ENCODE results near the gene GPRC5C. TPM values are rescaled to one million over a fixed set of nuclear protein-coding genes. Genes with fewer than 3 reads are reported as not detected.
"Not testable (repeated sequence)": the region's sequence is repeated elsewhere in the genome, so short reads cannot be mapped to it uniquely, and the experiment has no call there.

The GPRC5C gene
- total RNA-seq, 4 donors from 2014 or later, result 11.3 to 27.2 (median 14.3) TPM

GRCh38 chr17:74402048-74402447, 29.8 kb upstream of the GPRC5C start:
- H3K27me3 ChIP-seq, result peaks cover 23% of the 10 kb centered on the region
- H3K4me1 ChIP-seq, result no peaks in the 10 kb centered on the region
- H3K27ac ChIP-seq, result no peak overlapping the region
- TF ChIP-seq POLR2A (IDR thresholded peaks at IDR 0.05), result no peak
- TF ChIP-seq CTCF (IDR thresholded peaks at IDR 0.05), result no peak
- no peak for TF ChIP-seq EP300 (IDR thresholded peaks at IDR 0.05)
- TF ChIP-seq POLR2AphosphoS5 (IDR thresholded peaks at IDR 0.05), result no peak
- H3K9me3 ChIP-seq, result no peaks in the 10 kb centered on the region
- no peak for ATAC-seq
- no CpG with 5 or more reads among the region's 7 CpGs for WGBS, 2 donors (ENCODE audit: low coverage in 1 of 2)
- H3K36me3 ChIP-seq, result no peaks in the 10 kb centered on the region
- H3K4me3 ChIP-seq, result no peak overlapping the region

- H3K4me3 ChIP-seq, result no peak overlapping the region
- H3K9me3 ChIP-seq, result no peaks in the 10 kb centered on the region
- TF ChIP-seq POLR2AphosphoS5 (IDR thresholded peaks at IDR 0.05) (no peak), CTCF (IDR thresholded peaks at IDR 0.05) (no peak), EP300 (IDR thresholded peaks at IDR 0.05) (no peak), POLR2A (IDR thresholded peaks at IDR 0.05) (no peak)
- 60 to 95% methylated on average over 1 to 2 of the region's 12 CpGs for WGBS, 2 donors (ENCODE audit: low coverage in 1 of 2)
- no peaks in the 10 kb centered on the region for H3K36me3 ChIP-seq
- H3K27me3 ChIP-seq, result peaks cover 23% of the 10 kb centered on the region
- no peaks in the 10 kb centered on the region for H3K4me1 ChIP-seq
- no peak for ATAC-seq
- H3K27ac ChIP-seq, result no peak overlapping the region
These were observed 28.3 kb upstream of the GPRC5C start for GRCh38 chr17:74403512-74404137.

GRCh38 chr17:74404218-74404617, 27.7 kb upstream of the GPRC5C start:
- H3K27ac ChIP-seq, result no peak overlapping the region
- H3K27me3 ChIP-seq, result peaks cover 23% of the 10 kb centered on the region
- H3K36me3 ChIP-seq, result no peaks in the 10 kb centered on the region
- WGBS, 2 donors (ENCODE audit: low coverage in 1 of 2), result 60% methylated on average over 1 of the region's 7 CpGs; no CpG with 5 or more reads in 1 of the 2 donors
- H3K4me1 ChIP-seq, result no peaks in the 10 kb centered on the region
- H3K4me3 ChIP-seq, result no peak overlapping the region
- TF ChIP-seq POLR2AphosphoS5 (IDR thresholded peaks at IDR 0.05) (no peak), CTCF (IDR thresholded peaks at IDR 0.05) (no peak), POLR2A (IDR thresholded peaks at IDR 0.05) (no peak), EP300 (IDR thresholded peaks at IDR 0.05) (no peak)
- no peaks in the 10 kb centered on the region for H3K9me3 ChIP-seq
- no peak for ATAC-seq

- 54 to 66% methylated on average over 6 of the region's 6 CpGs for WGBS, 2 donors (ENCODE audit: low coverage in 1 of 2)
- Histone ChIP-seq H3K4me3 (no peak overlapping the region), H3K27me3 (peaks cover 23% of the 10 kb centered on the region), H3K27ac (no peak overlapping the region), H3K36me3 (no peaks in the 10 kb centered on the region), H3K4me1 (no peaks in the 10 kb centered on the region), H3K9me3 (no peaks in the 10 kb centered on the region)
- ATAC-seq, result no peak
- TF ChIP-seq EP300 (IDR thresholded peaks at IDR 0.05), result no peak
- no peak for TF ChIP-seq POLR2A (IDR thresholded peaks at IDR 0.05)
- TF ChIP-seq CTCF (IDR thresholded peaks at IDR 0.05), result no peak
- no peak for TF ChIP-seq POLR2AphosphoS5 (IDR thresholded peaks at IDR 0.05)
These were observed 27.1 kb upstream of the GPRC5C start for GRCh38 chr17:74404789-74405188.

- not testable (repeated sequence) for H3K9me3 ChIP-seq, H3K4me1 ChIP-seq, H3K36me3 ChIP-seq, H3K4me3 ChIP-seq, H3K27ac ChIP-seq, ATAC-seq
- peaks cover 23% of the 10 kb centered on the region for H3K27me3 ChIP-seq
- WGBS, 2 donors (ENCODE audit: low coverage in 1 of 2), result 100% methylated on average over 3 of the region's 5 CpGs; no CpG with 5 or more reads in 1 of the 2 donors
These were observed 26.6 kb upstream of the GPRC5C start for GRCh38 chr17:74405311-74405710.
